ENCODE measurements around the gene PANX1.

The PANX1 gene

DNA sequence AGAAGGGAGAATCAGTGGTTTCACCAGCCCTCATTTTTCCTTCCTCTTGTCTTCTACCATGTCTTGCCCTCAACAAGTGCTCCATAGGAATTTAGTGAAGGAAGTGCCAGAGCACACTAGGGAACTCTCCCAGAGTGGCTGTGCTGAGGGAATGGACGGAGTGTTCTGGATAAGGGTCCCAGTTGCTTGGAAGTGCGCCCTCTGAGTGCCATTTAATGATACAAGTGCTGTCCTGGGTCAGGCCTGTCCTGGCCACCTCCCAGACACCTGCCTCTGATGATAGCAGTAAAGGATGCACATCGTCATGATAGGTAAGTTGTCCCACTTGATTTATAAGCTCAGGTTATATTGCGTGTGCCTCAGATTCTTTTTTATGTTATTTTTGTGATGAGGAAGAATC, 5.1 kb downstream of the PANX1 start:
- no peak for TF ChIP-seq ZFX (IDR thresholded peaks at IDR 0.05)
- TF ChIP-seq, protein P1, sequence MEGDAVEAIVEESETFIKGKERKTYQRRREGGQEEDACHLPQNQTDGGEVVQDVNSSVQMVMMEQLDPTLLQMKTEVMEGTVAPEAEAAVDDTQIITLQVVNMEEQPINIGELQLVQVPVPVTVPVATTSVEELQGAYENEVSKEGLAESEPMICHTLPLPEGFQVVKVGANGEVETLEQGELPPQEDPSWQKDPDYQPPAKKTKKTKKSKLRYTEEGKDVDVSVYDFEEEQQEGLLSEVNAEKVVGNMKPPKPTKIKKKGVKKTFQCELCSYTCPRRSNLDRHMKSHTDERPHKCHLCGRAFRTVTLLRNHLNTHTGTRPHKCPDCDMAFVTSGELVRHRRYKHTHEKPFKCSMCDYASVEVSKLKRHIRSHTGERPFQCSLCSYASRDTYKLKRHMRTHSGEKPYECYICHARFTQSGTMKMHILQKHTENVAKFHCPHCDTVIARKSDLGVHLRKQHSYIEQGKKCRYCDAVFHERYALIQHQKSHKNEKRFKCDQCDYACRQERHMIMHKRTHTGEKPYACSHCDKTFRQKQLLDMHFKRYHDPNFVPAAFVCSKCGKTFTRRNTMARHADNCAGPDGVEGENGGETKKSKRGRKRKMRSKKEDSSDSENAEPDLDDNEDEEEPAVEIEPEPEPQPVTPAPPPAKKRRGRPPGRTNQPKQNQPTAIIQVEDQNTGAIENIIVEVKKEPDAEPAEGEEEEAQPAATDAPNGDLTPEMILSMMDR (conservative IDR thresholded peaks at IDR 0.05), result no peak
- no peak overlapping the region for H3K27ac ChIP-seq

DNA sequence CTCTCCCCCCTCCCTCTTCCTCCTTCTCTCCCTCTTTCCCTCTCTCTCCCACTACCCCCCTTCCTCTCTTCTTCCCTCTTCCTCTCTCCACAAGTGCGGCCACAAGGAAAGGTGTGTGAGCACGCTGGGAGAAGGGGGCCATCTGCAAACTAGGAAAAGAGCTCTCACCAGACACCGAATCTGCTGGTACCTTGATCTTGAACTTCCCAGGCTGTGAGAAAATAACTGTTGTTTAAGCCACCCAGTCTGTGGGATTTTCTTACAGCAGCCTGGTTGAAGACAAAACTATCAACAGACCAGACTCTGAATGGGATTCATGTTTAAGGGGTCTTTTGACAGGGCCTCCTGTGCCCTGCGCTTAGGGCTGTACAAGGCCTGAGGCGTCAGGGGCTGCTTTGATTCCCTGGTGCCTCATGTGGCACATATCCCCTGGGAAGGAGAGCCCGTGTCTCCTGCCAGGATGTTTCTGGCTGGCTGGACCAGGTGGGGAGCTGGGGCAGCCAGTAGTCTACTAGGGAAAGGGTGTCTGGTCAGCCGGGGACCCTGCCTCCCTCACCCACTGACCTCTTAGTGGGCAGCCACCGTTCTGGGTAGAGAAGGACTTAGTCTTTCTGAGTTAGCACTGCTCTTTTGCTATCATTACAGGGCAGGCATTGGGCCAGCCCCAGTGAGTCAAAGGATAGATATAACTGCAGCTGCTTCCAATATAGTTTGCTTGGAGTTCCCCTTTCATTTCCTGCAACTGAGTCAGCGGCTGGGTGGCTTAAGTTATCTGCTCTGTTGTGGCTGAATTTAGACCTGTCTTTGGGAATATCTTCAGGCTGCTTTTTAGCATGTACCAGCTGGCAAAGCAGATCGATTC, 6.2 kb downstream of the PANX1 start:
- H3K27ac ChIP-seq, result no peak overlapping the region

DNA sequence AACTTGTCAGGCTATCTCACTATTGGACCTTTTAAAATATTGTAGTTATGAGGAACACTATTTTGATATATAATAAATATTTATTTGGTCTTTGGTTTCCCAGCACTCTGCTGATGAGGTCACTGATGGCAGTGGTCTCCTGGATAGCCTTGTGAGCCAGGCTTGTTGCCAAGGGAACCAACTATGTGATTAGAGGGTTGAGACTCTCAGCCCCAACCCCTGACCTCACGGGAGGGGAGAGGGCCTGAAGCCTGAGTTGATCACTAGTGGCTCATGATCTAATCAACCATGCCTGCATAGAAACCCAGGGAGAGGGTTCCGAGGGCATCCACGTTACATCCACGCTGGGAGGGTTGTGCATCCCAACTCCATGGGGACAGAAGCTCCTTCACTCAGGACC, 10.8 kb downstream of the PANX1 start:
- TF ChIP-seq ZFX (IDR thresholded peaks at IDR 0.05), result no peak
- TF ChIP-seq, protein P1 (conservative IDR thresholded peaks at IDR 0.05), result no peak
- no peak overlapping the region for H3K27ac ChIP-seq

More for the DNA sequence above, 6.2 kb downstream of the PANX1 start:
- TF ChIP-seq ZFX (IDR thresholded peaks at IDR 0.05), result no peak
- TF ChIP-seq, protein P1 (conservative IDR thresholded peaks at IDR 0.05), result no peak

DNA sequence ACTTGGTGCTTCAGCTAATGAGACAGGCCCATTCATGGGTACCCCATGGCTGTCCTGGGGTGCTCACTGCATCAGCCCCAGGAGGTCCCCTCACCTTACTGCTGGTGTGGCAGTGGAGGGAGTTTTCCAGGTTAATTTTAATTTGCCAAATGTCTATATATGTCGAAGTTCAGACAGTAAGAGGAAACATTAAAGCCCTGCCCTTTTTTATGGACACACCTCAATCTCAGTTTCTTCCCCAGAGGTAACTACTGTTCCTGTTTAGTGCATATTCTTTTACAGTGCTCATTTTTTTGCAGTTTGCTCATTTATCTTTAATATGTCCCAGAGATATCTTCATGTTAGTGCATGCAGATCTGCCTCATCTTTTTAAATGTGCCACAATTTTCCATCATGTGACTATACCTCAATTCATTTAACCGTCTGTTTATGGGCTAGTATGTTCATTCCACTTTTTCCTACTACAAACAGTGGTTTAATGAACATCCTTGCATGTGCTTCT, 11.6 kb downstream of the PANX1 start:
- H3K27ac ChIP-seq, result no peak overlapping the region

DNA sequence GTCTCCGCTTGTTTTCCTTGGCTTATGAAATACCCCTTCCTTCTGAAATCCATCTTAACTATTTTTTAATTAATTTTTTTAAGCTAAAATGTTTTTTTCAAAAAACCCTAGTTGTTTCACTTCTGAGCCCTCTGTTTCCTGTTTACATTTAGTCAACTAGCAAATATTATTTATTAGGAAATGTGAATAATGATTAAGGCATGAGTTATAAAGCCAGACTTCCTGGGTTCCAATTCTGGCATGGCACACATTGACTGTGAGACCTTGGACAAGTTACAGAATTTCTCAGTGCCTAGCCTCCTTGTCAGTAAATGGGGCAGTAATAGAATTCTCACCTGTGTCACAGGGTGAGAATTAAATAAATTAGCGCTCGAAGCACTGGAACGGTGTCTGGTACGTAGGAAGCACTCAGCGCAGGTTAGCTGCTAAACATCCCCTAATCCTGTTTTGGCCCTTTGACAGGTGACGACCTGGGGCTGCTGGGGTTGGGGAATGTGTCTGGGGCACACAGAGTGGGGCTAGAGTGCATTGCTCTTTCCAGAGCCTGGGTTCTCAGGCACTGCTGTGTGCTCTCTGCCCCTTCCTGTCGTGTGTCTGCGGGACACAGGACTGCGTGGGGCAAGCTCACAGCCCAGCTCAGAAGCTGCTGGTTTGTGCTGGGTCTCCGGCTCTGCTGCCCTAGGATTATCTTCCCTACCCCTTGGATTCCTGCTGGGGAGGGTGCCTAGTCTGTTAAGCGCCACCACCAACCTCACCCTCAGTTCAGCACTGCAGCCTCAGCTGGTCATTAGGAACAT, 13.1 kb downstream of the PANX1 start:
- TF ChIP-seq, protein P1 (conservative IDR thresholded peaks at IDR 0.05), result no peak
- TF ChIP-seq ZFX (IDR thresholded peaks at IDR 0.05), result no peak

More for the DNA sequence above, 11.6 kb downstream of the PANX1 start:
- TF ChIP-seq, protein P1 (conservative IDR thresholded peaks at IDR 0.05), result no peak
- TF ChIP-seq ZFX (IDR thresholded peaks at IDR 0.05), result no peak

DNA sequence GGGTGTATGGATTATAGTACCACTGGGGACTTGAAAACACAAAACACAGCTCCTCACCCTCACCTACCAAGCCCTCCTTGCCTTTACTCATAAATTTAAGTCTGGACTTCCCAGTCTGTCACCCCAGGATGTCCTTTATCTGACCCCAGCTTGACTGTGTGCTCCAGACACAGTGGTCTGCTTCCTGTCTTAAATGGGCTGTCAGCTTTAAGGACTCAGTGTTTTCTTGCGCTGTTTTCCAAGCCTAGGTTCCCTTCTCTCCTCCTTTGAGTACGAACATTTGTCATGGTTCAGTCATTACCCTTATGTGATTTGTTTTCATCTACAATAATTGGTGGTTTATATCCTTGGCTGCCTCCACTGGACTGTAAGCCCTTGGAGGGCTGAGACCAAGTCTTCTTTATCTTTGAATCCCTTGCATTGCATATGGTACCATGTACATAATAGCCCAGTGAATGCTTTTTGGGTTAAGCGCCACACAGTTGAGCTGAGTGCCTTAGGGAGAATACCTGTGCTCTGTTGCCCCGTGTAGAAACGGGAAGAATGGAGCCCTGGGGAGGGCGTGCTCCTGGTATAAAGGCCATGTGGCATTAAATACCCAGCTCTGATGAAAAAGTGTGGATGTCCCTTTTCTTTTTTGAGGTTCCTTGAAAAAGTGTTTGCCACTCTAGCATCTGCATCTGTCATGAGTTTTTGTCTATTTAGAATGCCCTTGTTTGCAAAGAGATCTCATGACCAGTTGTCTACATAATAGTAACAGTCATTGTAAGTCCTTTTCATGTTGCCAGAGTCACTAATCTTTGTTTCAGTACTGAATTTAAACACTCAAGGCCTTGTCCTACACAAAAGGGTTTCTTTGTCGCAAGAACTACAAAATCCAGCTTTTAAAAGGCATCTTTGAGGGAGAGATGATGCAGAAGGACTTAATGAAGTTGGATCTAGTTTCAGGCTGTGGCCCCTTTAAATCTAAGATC, 14.0 kb downstream of the PANX1 start:
- TF ChIP-seq ZFX (IDR thresholded peaks at IDR 0.05), result no peak
- TF ChIP-seq, protein P1 (conservative IDR thresholded peaks at IDR 0.05), result no peak
- no peak overlapping the region for H3K27ac ChIP-seq

More for the DNA sequence above, 13.1 kb downstream of the PANX1 start:
- H3K27ac ChIP-seq, result no peak overlapping the region
